Endothelial cell of umbilical vein (primary cell): ENCODE data around the gene SORCS2. TPM values are rescaled to one million over a fixed set of nuclear protein-coding genes. Genes with fewer than 3 reads are reported as not detected.

Experiments used
- BruUV-seq: library from RNA; stranded (reverse); fragments of 400-500 nt; replicated peaks from 2 replicates; lab custom pipeline; 2021; lab: Mats Ljungman, UMichigan
- CTCF ChIA-PET: fragments of 300-600, 350-600 bp; sonication (Branson Sonifier 250); formaldehyde crosslinking; loops from one replicate; lab custom pipeline; 2021; ENCODE audit warnings: antibody characterized with exemption, inconsistent platforms; lab: Charles Lee
- POLR2A ChIA-PET: fragments of 300-600, 350-600 bp; sonication (Branson Sonifier 250); formaldehyde crosslinking; loops from one replicate; lab custom pipeline; 2021; ENCODE audit warnings: antibody characterized with exemption, inconsistent platforms; lab: Charles Lee
- DNase-seq: peaks from one replicate; pipeline ENCODE4 v3.0.0-alpha.2; 2011; ENCODE audit warnings: low read depth, low spot score
- FAIRE-seq: peaks from 2 replicates; lab custom pipeline; 2011; peaks lifted over from hg19 to GRCh38; lab: Jason Lieb, UNC
- H2AFZ ChIP-seq: 2 replicates; pipeline ENCODE4 v1.6.0; 2012; ENCODE audit warnings: low read depth, low read length, control low read depth, inconsistent platforms
- H3K27ac ChIP-seq: 2 replicates; pipeline ENCODE4 v1.5.1; 2011; ENCODE audit warnings: low read depth, mild to moderate bottlenecking, control low read depth, low read length, moderate library complexity; ENCODE audit not compliant: insufficient read depth
- H3K27me3 ChIP-seq, 2 experiments: 2 replicates each; pipeline versions ENCODE4 v1.6.0 to v1.6.1; 2011; ENCODE audit warnings: low read length in 2 of 2, mixed read lengths in 1 of 2; ENCODE audit not compliant: control insufficient read depth in 2 of 2, insufficient read depth in 2 of 2
- H3K36me3 ChIP-seq, 2 experiments: 2 replicates in 1 of 2; 3 replicates in 1 of 2; pipeline ENCODE4 v1.5.1; 2011; ENCODE audit warnings: low read length in 2 of 2, mild to moderate bottlenecking in 1 of 2, moderate library complexity in 1 of 2; ENCODE audit not compliant: control insufficient read depth in 2 of 2, insufficient read depth in 2 of 2; ENCODE audit errors: extremely low read depth in 1 of 2
- H3K4me1 ChIP-seq: 3 replicates; pipeline ENCODE4 v1.5.1; 2011; ENCODE audit warnings: mild to moderate bottlenecking, low read length; ENCODE audit not compliant: control insufficient read depth, insufficient read depth; ENCODE audit errors: extremely low read depth
- H3K4me2 ChIP-seq: 2 replicates; pipeline ENCODE4 v1.6.1; 2011; ENCODE audit warnings: low read length, control low read depth, mixed read lengths; ENCODE audit not compliant: insufficient read depth
- H3K4me3 ChIP-seq, 3 experiments: fragments of 200-600 bp in 1 of 3; sonication (generic), shearing (Covaris generic) in 1 of 3; replicated peaks in 1 of 3; 2 replicates each; pipeline ENCODE4 v1.5.1; 2011 to 2016; ENCODE audit warnings: control low read depth in 3 of 3, low read length in 3 of 3, mild to moderate bottlenecking in 2 of 3, inconsistent platforms in 1 of 3, low read depth in 1 of 3, moderate library complexity in 1 of 3; ENCODE audit not compliant: insufficient read depth in 1 of 3
- H3K79me2 ChIP-seq: 2 replicates; pipeline ENCODE4 v1.6.0; 2012; ENCODE audit warnings: low read length, inconsistent platforms; ENCODE audit not compliant: control insufficient read depth, insufficient read depth
- H3K9ac ChIP-seq: replicated peaks from 2 replicates; pipeline ENCODE3; 2011; ENCODE audit warnings: low read length, control low read depth; ENCODE audit not compliant: insufficient read depth; ENCODE audit errors: extremely low read depth
- H3K9me1 ChIP-seq: replicated peaks from 3 replicates; pipeline ENCODE4 v1.6.0; 2011; ENCODE audit warnings: mild to moderate bottlenecking, low read length; ENCODE audit not compliant: control insufficient read depth, insufficient read depth; ENCODE audit errors: extremely low read depth
- H3K9me3 ChIP-seq: replicated peaks from 2 replicates; pipeline ENCODE4 v1.5.1; 2012; ENCODE audit warnings: low read length, inconsistent platforms; ENCODE audit not compliant: control insufficient read depth, insufficient read depth
- H4K20me1 ChIP-seq: replicated peaks from 2 replicates; pipeline ENCODE3; 2011; ENCODE audit warnings: mild to moderate bottlenecking, low read length; ENCODE audit not compliant: control insufficient read depth, insufficient read depth; ENCODE audit errors: extremely low read depth
- EZH2 ChIP-seq: IDR thresholded peaks from 2 replicates; pipeline ENCODE4 v1.6.1; 2012; ENCODE audit warnings: borderline replicate concordance, low read depth, mild to moderate bottlenecking, moderate library complexity, low read length, inconsistent platforms; ENCODE audit not compliant: severe bottlenecking
- FOS ChIP-seq: IDR thresholded peaks from 2 replicates; pipeline ENCODE4 v1.6.1; 2011; ENCODE audit warnings: mild to moderate bottlenecking, low read length, moderate library complexity, borderline replicate concordance; ENCODE audit not compliant: insufficient read depth
- GATA2 ChIP-seq: IDR thresholded peaks from 2 replicates; pipeline ENCODE4 v1.7.0; 2011; ENCODE audit warnings: low read depth, mild to moderate bottlenecking, moderate library complexity, mixed read lengths, low read length; ENCODE audit not compliant: insufficient read length, insufficient read depth
- JUN ChIP-seq: IDR thresholded peaks from 2 replicates; pipeline ENCODE4 v1.6.1; 2011; ENCODE audit warnings: borderline replicate concordance, low read depth; ENCODE audit not compliant: insufficient read length, insufficient read depth
- MYC ChIP-seq: IDR thresholded peaks from one replicate; pipeline ENCODE4 v1.6.1; 2011; ENCODE audit warnings: mild to moderate bottlenecking, low read depth, low read length
- POLR2A ChIP-seq: IDR thresholded peaks from 2 replicates; pipeline ENCODE4 v1.6.1; 2012; ENCODE audit warnings: low read depth, mild to moderate bottlenecking, control low read depth, low read length
- POLR2AphosphoS5 ChIP-seq: IDR thresholded peaks from 2 replicates; pipeline ENCODE4 v1.6.1; 2012; ENCODE audit warnings: low read depth, mild to moderate bottlenecking, control low read depth, low read length, moderate library complexity; ENCODE audit not compliant: insufficient read depth
- dilution Hi-C: fragments of 300-500 bp; cut with MboI; formaldehyde crosslinking; loops from one replicate; pipeline ENCODE4 v1.15.0; 2019; ENCODE audit warnings: low sequenced_read_pairs; ENCODE audit not compliant: extremely low pct_ligation_motif_present
- intact Hi-C: fragments of 100-400 bp; cut with micrococcal nuclease; formaldehyde crosslinking; loops from one replicate; pipeline ENCODE4 v1.10.0; 2022
- polyA plus RNA-seq, 4 experiments: library from polyadenylated mRNA; depleted of rRNA in 3 of 4; stranded (reverse) in 3 of 4; unstranded in 1 of 4; fragments of >200 nt; gene quantifications; 2 replicates each; pipeline versions ENCODE4 v1.2.1 to v1.2.3, GENCODE V29; 2011 to 2012; ENCODE audit warnings: missing spikeins in 1 of 4
- total RNA-seq: library from RNA; stranded (reverse); gene quantifications from 2 replicates; pipeline ENCODE4 v1.2.3, GENCODE V29; 2021
- TF ChIP-seq, protein P1 (sequence below), 2 donors: IDR thresholded peaks; 1 replicate in 1 of 2; 2 replicates in 1 of 2; pipeline ENCODE4 v1.5.1; 2011; ENCODE audit warnings: low read length in 2 of 2, mild to moderate bottlenecking in 2 of 2, moderate library complexity in 2 of 2, control low read depth in 1 of 2, inconsistent platforms in 1 of 2, low read depth in 1 of 2; ENCODE audit not compliant: insufficient read depth in 1 of 2; ENCODE audit errors: extremely low read depth in 1 of 2
- TF ChIP-seq, protein P2 (sequence below): IDR thresholded peaks from 2 replicates; pipeline ENCODE4 v1.6.1; 2011; ENCODE audit not compliant: insufficient read depth, insufficient read length

Gene SORCS2
- total and polyA plus RNA-seq, 2 donors (not counting 3 experiments of a cell fraction or from before 2014, with no cell fraction given), result not detected

DNA sequence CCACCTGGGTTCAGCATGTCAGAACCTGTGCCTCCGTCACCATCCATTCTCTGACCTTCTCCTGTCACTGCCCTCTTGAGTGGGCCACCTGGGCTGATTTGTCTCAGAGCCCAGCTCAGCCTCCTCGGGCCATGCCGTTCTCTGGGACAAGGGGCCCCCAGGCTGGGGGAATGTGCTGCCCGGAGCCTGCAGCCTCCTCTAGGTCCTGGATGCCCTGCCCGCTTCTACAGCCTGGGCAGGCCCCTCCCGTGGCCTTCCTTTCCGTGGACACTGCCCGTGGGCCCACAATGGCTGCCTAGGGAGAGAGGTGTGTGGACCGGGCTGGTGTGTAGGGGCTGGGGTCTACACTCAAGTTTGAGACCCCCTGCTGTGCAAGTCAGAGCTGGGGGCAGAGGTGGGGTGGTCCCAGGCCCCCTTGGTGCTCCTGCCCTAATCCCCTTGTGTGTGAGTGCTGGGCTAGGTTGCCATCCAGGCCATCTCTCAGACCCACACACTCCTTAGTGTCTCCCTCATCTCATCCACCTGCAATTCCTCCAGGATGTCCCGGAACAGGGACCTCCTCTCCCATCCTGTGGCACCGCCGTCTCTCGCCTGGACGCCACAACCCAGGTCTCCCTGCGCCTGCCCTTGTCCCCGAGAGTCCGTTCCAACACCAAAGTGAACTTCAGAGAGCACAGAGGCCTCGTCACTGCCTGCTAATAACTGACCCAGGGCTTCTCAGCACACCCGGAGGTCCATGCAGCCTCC lies 230.0 kb downstream of the SORCS2 start:
- no TSS peak for BruUV-seq
- TF ChIP-seq, protein P1, sequence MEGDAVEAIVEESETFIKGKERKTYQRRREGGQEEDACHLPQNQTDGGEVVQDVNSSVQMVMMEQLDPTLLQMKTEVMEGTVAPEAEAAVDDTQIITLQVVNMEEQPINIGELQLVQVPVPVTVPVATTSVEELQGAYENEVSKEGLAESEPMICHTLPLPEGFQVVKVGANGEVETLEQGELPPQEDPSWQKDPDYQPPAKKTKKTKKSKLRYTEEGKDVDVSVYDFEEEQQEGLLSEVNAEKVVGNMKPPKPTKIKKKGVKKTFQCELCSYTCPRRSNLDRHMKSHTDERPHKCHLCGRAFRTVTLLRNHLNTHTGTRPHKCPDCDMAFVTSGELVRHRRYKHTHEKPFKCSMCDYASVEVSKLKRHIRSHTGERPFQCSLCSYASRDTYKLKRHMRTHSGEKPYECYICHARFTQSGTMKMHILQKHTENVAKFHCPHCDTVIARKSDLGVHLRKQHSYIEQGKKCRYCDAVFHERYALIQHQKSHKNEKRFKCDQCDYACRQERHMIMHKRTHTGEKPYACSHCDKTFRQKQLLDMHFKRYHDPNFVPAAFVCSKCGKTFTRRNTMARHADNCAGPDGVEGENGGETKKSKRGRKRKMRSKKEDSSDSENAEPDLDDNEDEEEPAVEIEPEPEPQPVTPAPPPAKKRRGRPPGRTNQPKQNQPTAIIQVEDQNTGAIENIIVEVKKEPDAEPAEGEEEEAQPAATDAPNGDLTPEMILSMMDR (IDR thresholded peaks at IDR 0.05; ENCODE audit: extremely low read depth in 1 of 2, insufficient read depth in 1 of 2, low read depth in 1 of 2, low read length in 2 of 2), result no peak
- TF ChIP-seq JUN (no peak), FOS (no peak), GATA2 (no peak), POLR2AphosphoS5 (no peak), EZH2 (no peak), MYC (no peak), POLR2A (no peak)
- TF ChIP-seq, protein P2, sequence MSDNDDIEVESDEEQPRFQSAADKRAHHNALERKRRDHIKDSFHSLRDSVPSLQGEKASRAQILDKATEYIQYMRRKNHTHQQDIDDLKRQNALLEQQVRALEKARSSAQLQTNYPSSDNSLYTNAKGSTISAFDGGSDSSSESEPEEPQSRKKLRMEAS, result no peak
- Histone ChIP-seq H3K27me3 (no peaks in the 10 kb centered on the region), H3K4me2 (no peak overlapping the region), H4K20me1 (no peaks in the 10 kb centered on the region), H3K9me1 (no peaks in the 10 kb centered on the region), H2AFZ (no peak overlapping the region), H3K36me3 (no peaks in the 10 kb centered on the region), H3K27ac (no peak overlapping the region), H3K79me2 (no peaks in the 10 kb centered on the region), H3K4me1 (no peaks in the 10 kb centered on the region), H3K9ac (no peak overlapping the region), H3K9me3 (no peaks in the 10 kb centered on the region), H3K4me3 (no peak overlapping the region)
- POLR2A ChIA-PET, result no interaction called here
- dilution Hi-C loops, result no loop called here
- FAIRE-seq (no peak), DNase-seq (no peak)
- intact Hi-C loops, result no loop called here
- CTCF ChIA-PET, result no interaction called here
